ENCODE measurements around the gene SMIM32. TPM values are rescaled to one million over a fixed set of nuclear protein-coding genes. Genes with fewer than 3 reads are reported as not detected.

The SMIM32 gene
- total and polyA plus RNA-seq, 9 of the 15 experiments (the other 6 are each of a cell fraction or from before 2014, with no cell fraction given): not detected

DNA sequence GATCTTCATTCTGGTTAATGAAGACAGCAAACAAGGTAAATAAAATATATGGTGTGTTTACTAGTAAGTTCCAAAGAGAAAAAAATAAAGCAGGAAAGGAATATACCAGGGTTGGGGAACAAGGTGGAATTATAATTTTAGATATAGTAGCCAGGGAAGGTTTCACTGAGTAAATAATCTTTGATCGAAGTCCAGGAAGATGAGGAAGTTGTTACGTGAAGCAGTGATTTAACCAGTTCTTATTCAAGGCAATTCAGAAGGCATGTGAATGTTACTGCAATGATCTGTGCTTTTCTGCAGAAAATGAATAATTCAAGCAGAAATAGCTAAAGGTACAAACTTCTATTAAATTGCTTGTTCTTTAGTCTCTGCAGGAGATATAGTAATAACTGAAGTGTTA is 6.2 kb downstream of the SMIM32 start:
- 100% methylated on average over 2 of the region's 2 CpGs for WGBS (ENCODE audit: insufficient coverage, low coverage, missing lambda C conversion rate)
- Histone ChIP-seq H3K36me3 (ENCODE audit: control insufficient read depth, insufficient read depth, low read length) (no peaks in the 10 kb centered on the region), H3K79me2 (ENCODE audit: control insufficient read depth, insufficient read depth, low read length) (no peaks in the 10 kb centered on the region), H3K9ac (ENCODE audit: insufficient read depth in 1 of 2, low read depth in 2 of 2, low read length in 2 of 2) (no peak overlapping the region), H2AFZ (ENCODE audit: low read depth, low read length) (no peak overlapping the region), H3K9me1 (ENCODE audit: control insufficient read depth, insufficient read depth, low read length) (no peaks in the 10 kb centered on the region), H3K27ac (ENCODE audit: extremely low read depth, low read depth, low read length) (no peak overlapping the region), H3K4me1 (replicated peaks in 1 of 2; ENCODE audit: control insufficient read depth in 2 of 2, insufficient read depth in 2 of 2, low read length in 2 of 2) (peaks cover 6 to 7% of the 10 kb centered on the region in 2 experiments; a peak in 4 of 5 replicates), H3K27me3 (ENCODE audit: control insufficient read depth in 2 of 2, insufficient read depth in 2 of 2, low read length in 2 of 2) (no peaks in the 10 kb centered on the region), H3K9me3 (replicated peaks; ENCODE audit: control insufficient read depth, insufficient read depth, low read depth, low read length) (no peaks in the 10 kb centered on the region), H4K20me1 (replicated peaks; ENCODE audit: control insufficient read depth, insufficient read depth, low read length) (no peaks in the 10 kb centered on the region), H3K4me2 (ENCODE audit: insufficient read depth, low read length) (no peak overlapping the region), H3K4me3 (no peak overlapping the region)
- intact Hi-C loops (cut with micrococcal nuclease): no loop called here
- no TSS peak for BruUV-seq (replicated peaks)
- DNase-seq (ENCODE audit: extremely low read depth in 1 of 4, low spot score in 3 of 4) (no peak), ATAC-seq (no peak), FAIRE-seq (no peak)
- ChIA-PET POLR2A (interaction anchor here (0.8 kb wide), 1 partner anchor 9 kb away, joined by 4 read pairs; no protein-coding TSS in a partner anchor), CTCF (ENCODE audit: low intra/inter-chr PET ratio) (no interaction called here)
- in situ Hi-C loops (cut with MboI): no loop called here
- TF ChIP-seq NFXL1 (CRISPR knock-in tag; IDR thresholded peaks at IDR 0.05) (no peak), NCOA1 (IDR thresholded peaks at IDR 0.05; ENCODE audit: low read depth) (no peak), MAFF (IDR thresholded peaks at IDR 0.05; ENCODE audit: low read length) (no peak), ZNF217 (CRISPR knock-in tag; IDR thresholded peaks at IDR 0.05) (no peak), KLF10 (CRISPR knock-in tag; IDR thresholded peaks at IDR 0.05) (no peak), RBM39 (optimal IDR thresholded peaks at IDR 0.05; ENCODE audit: low read depth, low read length) (no peak), ZNF717 (CRISPR knock-in tag; IDR thresholded peaks at IDR 0.05) (no peak), TAF15 (IDR thresholded peaks at IDR 0.05; ENCODE audit: low read depth, low read length) (no peak), SAFB (IDR thresholded peaks at IDR 0.05; ENCODE audit: borderline replicate concordance, low read depth, low read length) (no peak), SLC30A9 (CRISPR knock-in tag; IDR thresholded peaks at IDR 0.05) (no peak), ERF (CRISPR knock-in tag; IDR thresholded peaks at IDR 0.05) (no peak), CEBPG (CRISPR knock-in tag; IDR thresholded peaks at IDR 0.05) (no peak), CEBPG (tag; conservative IDR thresholded peaks at IDR 0.05 in 1 of 2, IDR thresholded peaks at IDR 0.05 in 1 of 2) (no peak)

All from K562 (cell line).